Ishikawa (cell line): ENCODE data around the gene PAX2.

Experiments
- CEBPB ChIP-seq: IDR thresholded peaks from 2 replicates; pipeline ENCODE4 v1.6.1; 2012
- CREB1 ChIP-seq: IDR thresholded peaks from 2 replicates; pipeline ENCODE4 v1.6.1; 2012; ENCODE audit warnings: low read depth
- EGR1 ChIP-seq: IDR thresholded peaks from 2 replicates; pipeline ENCODE4 v1.6.1; 2012
- FOXM1 ChIP-seq: IDR thresholded peaks from 2 replicates; pipeline ENCODE4 v1.6.1; 2012; ENCODE audit warnings: low read depth, borderline replicate concordance
- MAX ChIP-seq: IDR thresholded peaks from 2 replicates; pipeline ENCODE4 v1.6.1; 2012
- RAD21 ChIP-seq: IDR thresholded peaks from 2 replicates; pipeline ENCODE4 v1.6.1; 2012; ENCODE audit warnings: low read depth
- TAF1 ChIP-seq: IDR thresholded peaks from 2 replicates; pipeline ENCODE4 v1.6.1; 2012; ENCODE audit warnings: low read depth, mild to moderate bottlenecking
- TCF12 ChIP-seq: IDR thresholded peaks from 2 replicates; pipeline ENCODE4 v1.6.1; 2012; ENCODE audit warnings: low read depth
- TEAD4 ChIP-seq: IDR thresholded peaks from 2 replicates; pipeline ENCODE4 v1.6.1; 2012
- USF1 ChIP-seq: IDR thresholded peaks from 2 replicates; pipeline ENCODE4 v1.6.1; 2012
- YY1 ChIP-seq: IDR thresholded peaks from 2 replicates; pipeline ENCODE4 v1.6.1; 2012; ENCODE audit warnings: low read depth
- ZBTB7A ChIP-seq: IDR thresholded peaks from 2 replicates; pipeline ENCODE4 v1.6.1; 2012; ENCODE audit warnings: low read depth
- TF ChIP-seq, protein P1 (sequence below): IDR thresholded peaks from 2 replicates; pipeline ENCODE4 v1.6.1; 2012; ENCODE audit warnings: low read depth, mild to moderate bottlenecking

The PAX2 gene

DNA sequence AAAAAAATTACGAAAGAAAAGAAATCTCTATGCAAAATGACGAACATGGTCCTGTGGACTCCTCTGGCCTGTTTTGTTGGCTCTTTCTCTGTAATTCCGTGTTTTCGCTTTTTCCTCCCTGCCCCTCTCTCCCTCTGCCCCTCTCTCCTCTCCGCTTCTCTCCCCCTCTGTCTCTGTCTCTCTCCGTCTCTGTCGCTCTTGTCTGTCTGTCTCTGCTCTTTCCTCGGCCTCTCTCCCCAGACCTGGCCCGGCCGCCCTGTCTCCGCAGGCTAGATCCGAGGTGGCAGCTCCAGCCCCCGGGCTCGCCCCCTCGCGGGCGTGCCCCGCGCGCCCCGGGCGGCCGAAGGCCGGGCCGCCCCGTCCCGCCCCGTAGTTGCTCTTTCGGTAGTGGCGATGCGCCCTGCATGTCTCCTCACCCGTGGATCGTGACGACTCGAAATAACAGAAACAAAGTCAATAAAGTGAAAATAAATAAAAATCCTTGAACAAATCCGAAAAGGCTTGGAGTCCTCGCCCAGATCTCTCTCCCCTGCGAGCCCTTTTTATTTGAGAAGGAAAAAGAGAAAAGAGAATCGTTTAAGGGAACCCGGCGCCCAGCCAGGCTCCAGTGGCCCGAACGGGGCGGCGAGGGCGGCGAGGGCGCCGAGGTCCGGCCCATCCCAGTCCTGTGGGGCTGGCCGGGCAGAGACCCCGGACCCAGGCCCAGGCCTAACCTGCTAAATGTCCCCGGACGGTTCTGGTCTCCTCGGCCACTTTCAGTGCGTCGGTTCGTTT, 83.9 kb downstream of the PAX2 start:
- TF ChIP-seq ZBTB7A, result no peak
- TF ChIP-seq TAF1, result no peak
- TF ChIP-seq CREB1, result no peak
- no peak for TF ChIP-seq RAD21
- TF ChIP-seq YY1, result no peak
- no peak for TF ChIP-seq EGR1
- TF ChIP-seq TCF12, result no peak
- no peak for TF ChIP-seq CEBPB

GRCh38 chr10:100829933-100830727, 84.7 kb downstream of the PAX2 start:
- TF ChIP-seq CEBPB, result no peak
- no peak for TF ChIP-seq TAF1
- no peak for TF ChIP-seq TEAD4
- no peak for TF ChIP-seq EGR1
- TF ChIP-seq, protein P1, sequence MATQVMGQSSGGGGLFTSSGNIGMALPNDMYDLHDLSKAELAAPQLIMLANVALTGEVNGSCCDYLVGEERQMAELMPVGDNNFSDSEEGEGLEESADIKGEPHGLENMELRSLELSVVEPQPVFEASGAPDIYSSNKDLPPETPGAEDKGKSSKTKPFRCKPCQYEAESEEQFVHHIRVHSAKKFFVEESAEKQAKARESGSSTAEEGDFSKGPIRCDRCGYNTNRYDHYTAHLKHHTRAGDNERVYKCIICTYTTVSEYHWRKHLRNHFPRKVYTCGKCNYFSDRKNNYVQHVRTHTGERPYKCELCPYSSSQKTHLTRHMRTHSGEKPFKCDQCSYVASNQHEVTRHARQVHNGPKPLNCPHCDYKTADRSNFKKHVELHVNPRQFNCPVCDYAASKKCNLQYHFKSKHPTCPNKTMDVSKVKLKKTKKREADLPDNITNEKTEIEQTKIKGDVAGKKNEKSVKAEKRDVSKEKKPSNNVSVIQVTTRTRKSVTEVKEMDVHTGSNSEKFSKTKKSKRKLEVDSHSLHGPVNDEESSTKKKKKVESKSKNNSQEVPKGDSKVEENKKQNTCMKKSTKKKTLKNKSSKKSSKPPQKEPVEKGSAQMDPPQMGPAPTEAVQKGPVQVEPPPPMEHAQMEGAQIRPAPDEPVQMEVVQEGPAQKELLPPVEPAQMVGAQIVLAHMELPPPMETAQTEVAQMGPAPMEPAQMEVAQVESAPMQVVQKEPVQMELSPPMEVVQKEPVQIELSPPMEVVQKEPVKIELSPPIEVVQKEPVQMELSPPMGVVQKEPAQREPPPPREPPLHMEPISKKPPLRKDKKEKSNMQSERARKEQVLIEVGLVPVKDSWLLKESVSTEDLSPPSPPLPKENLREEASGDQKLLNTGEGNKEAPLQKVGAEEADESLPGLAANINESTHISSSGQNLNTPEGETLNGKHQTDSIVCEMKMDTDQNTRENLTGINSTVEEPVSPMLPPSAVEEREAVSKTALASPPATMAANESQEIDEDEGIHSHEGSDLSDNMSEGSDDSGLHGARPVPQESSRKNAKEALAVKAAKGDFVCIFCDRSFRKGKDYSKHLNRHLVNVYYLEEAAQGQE, result no peak
- TF ChIP-seq ZBTB7A, result no peak
- no peak for TF ChIP-seq MAX
- no peak for TF ChIP-seq FOXM1
- no peak for TF ChIP-seq TCF12
- TF ChIP-seq CREB1, result no peak

- no peak for TF ChIP-seq ZBTB7A
- TF ChIP-seq YY1, result no peak
- TF ChIP-seq, protein P1, result no peak
Measured at GRCh38 chr10:100830728-100831111, 85.3 kb downstream of the PAX2 start.

DNA sequence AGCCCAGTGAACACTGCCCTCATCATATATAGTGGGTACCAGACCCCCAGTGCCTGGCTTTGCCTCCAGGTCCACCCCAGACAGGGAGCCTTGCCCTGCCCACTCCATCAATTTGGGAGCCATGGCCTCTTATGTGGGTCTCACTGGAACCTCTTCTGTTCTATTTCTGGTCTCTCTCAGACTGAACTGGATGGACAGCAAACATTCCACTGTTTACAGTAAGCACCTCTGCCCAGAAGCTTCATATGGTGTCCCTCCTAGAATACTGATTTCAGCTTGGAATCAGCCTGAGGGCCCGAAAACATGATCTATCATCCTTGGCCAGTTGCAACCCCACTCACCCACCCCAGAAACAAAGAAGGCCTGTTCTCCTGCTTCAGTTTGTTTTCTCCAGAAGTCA, 86.4 kb downstream of the PAX2 start:
- TF ChIP-seq ZBTB7A (no peak), EGR1 (no peak), MAX (no peak), FOXM1 (no peak), USF1 (no peak), TAF1 (no peak), RAD21 (no peak), YY1 (no peak)
- TF ChIP-seq, protein P1, result no peak

DNA sequence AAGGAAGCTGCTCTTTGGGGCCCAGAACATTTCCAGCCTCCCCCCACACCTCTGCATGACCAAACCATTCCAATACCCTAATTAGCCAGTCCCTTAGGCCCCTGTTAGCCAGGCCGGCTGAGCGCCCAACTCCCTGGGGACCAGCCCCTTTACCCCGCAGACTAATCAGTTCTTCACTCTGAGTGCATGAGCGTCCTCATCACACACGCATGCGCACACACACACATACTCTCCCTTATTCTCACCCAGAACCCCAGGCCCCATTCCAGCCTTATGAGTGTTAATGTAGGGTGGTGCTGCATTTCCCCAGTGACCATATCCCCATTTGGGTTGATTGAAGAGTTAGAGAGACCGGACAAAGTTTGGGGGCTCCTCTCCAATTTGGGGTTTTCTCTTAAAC, 90.4 kb downstream of the PAX2 start:
- TF ChIP-seq, protein P1, result no peak
- TF ChIP-seq EGR1 (no peak), YY1 (no peak), ZBTB7A (no peak), TAF1 (no peak), TCF12 (no peak), CEBPB (no peak), RAD21 (no peak)
